Glomerular visceral epithelial cell (primary cell): ENCODE results near the gene SMCR8.
"Not testable (repeated sequence)": the region's sequence is repeated elsewhere in the genome, so short reads cannot be mapped to it uniquely, and the experiment has no call there.

Experiments
- DNase-seq: peaks from one replicate; pipeline ENCODE4 v3.0.0-alpha.2; 2016; ENCODE audit errors: extremely low spot score

SMCR8 gene

DNA sequence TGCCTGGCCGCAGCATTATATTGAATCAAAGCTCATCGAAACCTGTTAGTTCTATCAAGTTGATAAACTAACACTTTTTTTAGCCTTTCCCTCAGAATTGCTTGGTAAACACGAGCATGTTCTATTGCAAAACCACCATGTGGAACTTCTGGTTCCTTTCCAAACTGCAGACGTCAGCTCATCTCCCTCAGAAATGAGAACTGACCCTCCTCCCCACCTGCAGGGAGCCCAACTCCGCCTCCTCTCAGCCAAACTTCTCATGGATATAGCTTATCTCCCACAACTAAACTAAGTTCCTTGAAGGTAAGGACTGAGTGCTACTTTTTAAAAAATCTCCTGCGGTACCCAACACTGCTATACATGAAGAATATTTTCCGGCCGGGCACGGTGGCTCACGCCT, 41.5 kb downstream of the SMCR8 start:
- no peak for DNase-seq

DNA sequence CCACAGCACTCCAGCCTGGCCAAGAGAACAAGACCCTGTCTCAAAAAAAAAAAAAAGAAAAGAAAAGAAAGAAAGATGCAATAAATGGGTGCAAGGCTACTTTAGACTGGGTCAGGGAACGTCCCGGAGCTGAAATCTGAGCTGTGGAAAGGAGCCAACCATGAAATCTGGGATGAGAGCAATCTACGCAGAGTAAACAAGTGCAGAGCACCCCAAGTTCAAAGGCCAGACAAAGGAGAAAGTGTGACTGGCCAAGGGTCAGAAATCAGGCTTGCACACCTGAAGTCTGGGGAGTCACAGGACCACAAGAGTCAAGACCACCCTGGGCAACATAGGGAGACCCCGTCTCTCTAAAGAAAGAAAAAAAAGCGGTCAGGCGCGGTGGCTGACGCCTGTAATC, 45.4 kb downstream of the SMCR8 start:
- DNase-seq = no peak

DNA sequence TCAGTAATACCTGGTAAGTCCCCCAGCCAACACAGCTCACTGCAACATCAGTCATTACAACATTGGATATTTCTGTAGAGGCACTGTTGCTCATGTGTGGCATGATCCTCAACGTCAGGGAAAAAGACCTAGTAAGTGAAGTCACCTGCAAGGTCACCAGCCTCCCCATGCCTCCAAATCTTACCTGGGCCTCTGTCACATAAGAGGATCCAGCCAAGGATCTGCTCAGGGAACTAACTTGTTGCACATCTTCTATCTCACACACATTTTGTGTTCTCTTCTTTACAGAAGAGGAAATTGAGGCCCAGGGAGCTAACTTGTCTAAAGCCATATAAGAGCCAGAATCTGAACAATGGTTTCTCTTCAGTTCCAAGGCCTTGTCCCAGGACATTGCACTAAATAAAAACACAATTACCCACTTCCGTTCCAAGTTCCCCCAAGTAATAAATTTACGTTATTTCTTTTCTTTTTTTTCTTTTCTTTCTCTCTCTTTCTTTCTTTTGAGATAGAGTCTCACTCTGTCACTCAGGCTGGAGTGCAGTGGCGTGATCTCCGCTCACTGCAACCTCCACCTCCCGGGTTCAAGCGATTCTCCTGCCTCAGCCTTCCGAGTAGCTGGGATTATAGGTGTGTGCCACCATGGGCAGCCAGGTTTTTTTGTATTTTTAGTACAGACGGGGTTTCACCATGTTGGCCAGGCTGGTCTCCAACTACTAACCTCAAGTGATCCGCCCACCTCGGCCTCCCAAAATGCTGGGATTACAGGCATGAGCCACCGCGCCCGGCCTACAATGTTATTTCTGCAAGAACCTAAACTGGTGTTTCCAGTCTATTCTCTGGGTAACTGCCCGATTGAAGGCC, 47.0 kb downstream of the SMCR8 start:
- DNase-seq = no peak

DNA sequence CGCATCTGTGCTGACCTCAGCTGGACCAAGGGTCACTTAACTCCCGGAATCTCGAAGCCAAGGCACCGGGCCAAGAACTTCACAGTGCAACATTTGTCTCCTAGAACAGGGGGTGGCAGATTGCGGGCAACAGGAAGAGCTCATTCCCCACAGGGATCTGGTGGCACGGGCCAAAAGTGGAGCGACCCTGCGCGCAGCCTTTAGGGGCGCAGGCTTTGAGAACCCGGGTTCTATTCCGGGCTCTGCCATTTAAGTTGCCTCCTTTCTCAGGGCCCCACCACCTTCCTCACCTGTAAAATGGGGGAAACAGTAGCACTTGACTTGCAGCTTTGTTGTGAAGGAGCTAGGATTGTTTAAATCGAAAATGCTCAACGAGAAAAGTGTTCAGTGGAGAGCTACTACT, 47.6 kb downstream of the SMCR8 start:
- peak; percentile 80 for DNase-seq

DNA sequence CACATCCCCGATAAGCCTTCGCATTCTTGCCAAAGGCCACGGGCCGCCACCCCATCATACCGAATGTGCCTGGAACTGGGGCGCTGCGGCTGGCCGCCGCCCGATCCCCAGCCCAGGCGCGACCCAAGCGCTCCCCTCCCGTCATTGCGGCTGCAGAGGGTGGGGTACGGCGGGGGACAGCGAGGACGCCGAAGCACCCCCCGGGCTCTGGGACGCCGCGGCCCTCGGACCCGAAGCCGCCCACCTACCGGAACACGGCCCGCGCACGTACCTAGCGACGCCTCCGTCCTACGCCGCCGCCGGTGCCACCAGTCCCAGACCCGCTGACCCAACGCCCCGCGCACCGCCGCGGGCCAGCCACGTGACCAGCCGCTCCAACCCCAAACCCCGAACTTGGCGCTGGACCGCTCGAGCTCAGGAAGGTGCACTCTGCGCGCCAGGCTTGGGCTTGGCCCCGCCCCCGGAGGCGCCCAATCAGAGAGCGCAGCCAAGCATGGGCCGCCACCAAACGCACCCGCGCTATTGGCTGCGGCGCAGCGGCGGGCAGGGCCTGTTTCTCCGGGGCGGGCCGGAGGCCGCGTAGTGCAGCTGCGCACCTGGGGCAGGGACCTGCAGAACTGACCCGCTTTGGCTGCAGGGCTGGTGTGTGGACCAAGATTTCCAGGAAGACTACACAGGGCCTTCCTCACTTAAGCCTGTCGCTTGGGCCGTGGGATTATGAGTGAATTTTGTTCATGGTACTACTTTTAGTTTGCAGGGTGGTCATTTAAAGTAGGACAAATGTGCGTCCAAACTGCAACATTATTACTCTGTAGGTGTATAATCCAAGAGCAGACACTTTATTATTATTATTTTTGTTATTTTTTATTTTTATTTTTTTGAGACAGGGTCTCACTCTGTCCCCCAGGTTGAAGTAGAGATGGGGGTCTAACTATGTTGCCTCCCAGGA, 48.3 kb downstream of the SMCR8 start, which contains the start of gene SHMT1:
Gene SHMT1, minus strand, starts transcription at position 450 of the 949 bp plus-strand sequence. CDS start 7,569 bp downstream, outside the sequence.
- peak; percentile 94 for DNase-seq

DNA sequence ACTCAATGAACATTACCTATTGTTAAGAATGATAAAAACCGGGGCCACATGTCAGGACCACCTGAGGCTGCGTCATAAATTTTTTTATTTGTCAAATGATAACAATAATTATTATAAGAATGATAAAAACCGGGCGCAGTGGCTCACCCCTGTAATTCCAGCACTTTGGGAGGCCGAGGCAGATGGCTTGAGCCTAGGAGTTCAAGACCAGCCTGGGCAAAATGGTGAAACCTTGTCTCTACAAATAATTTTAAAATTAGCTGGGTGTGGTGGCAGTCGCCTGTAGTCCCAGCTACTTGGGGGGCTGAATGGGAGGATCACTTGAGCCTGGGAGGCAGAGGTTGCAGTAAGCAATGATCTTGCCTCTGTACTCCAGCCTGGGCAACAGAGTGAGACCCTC, 49.1 kb downstream of the SMCR8 start:
- DNase-seq = no peak

DNA sequence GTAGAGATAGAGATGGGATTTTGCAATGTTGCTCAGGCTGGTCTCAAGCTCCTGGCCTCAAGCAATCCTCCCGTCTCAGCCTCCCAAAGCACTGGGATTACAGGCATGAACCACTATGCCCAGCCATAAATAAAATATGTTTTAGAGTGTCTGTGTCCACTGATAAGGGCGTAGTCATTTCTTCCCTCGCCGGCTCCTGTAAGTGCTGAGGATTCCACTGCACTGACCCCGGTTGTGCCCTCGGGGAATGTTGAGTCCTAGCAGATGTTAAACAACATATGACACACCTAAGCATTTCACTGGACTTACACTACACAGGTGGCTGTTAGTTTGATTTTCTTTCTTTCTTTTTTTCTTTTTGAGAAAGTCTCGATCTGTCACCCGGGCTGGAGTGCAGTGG, 53.9 kb downstream of the SMCR8 start:
- no peak for DNase-seq

DNA sequence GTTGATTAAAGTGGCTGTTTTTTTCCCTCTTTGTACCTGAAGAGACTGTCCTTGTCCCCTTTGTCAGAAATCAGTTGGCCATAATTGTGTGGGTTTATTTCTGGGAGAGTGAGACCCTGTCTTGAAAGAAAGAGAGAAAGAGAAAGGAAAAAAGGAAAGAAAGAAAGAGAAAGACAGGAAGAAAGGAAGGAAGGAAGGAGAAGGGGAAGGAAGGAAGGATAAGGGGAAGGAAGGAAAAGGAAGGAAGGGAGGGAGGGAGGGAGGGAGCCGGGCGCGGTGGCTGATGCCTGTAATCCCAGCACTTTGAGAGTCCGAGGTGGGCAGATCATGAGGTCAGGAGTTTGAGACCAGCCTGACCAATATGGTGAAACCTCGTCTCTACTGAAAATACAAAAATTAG, 55.7 kb downstream of the SMCR8 start:
- DNase-seq = no peak

DNA sequence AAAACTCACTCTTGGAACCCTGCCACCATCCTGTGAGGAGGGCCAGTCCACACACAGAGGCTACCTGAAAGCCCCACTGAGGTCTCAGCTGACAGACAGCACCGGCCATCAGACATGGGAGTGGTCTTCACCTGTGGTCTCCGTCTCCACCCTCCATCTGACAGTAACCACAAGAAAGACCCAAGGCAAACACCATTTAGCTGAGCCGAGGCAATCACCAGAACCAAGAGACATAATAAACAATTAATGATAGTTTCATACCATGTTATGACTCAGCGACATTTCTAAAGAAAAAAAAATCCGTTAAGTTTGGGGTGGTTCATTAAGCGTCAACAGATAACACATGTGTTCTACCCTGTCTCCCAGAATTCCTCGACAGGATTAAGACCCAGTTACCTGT, 56.4 kb downstream of the SMCR8 start:
- DNase-seq = no peak

DNA sequence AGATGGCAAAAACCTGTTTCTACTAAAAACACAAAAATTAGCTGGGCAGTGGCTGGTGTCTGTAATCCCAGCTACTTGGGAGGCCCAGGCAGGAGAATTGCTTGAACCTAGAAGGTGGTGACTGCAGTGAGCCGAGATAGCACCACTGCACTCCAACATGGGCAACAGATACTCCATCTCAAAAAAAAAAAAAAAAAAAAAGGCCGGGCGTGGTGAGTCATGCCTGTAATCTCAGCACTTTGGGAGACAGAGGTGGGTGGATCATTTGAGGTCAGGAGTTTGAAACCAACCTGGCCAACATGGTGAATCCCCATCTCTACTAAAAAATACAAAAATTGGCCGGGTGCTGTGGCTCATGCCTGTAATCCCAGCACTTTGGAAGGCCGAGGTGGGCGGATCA, 58.1 kb downstream of the SMCR8 start:
- DNase-seq = not testable (repeated sequence)

DNA sequence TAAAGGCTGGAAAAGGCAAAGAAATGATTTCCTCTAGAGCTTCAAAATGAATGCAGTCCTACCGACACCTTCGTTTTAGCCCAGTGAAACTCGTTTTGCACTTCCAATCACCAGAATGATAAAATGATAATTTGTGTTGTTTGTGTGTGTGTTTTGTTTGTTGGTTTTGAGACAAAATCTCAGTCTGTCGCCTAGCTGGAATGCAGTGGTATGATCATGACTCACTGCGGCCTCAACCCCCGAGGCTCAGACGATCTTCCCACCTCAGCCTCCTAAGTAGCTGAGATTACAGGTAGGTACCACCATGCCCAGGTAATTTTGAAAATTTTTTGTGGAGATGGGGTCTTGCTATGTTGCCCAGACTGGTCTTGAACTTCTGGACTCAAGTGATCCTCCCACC, 59.1 kb downstream of the SMCR8 start:
- DNase-seq = no peak
